NCI-H2081 treated with DMSO at 0.1 percent for 48 hours (cell line): ENCODE measurements around the gene FAM83F.
"Not testable (repeated sequence)": the region's sequence is repeated elsewhere in the genome, so short reads cannot be mapped to it uniquely, and the experiment has no call there.

ENCODE experiments used
- DNase-seq: peaks from one replicate; lab custom pipeline; 2025; lab: John Stamatoyannopoulos, UW

The FAM83F gene

DNA sequence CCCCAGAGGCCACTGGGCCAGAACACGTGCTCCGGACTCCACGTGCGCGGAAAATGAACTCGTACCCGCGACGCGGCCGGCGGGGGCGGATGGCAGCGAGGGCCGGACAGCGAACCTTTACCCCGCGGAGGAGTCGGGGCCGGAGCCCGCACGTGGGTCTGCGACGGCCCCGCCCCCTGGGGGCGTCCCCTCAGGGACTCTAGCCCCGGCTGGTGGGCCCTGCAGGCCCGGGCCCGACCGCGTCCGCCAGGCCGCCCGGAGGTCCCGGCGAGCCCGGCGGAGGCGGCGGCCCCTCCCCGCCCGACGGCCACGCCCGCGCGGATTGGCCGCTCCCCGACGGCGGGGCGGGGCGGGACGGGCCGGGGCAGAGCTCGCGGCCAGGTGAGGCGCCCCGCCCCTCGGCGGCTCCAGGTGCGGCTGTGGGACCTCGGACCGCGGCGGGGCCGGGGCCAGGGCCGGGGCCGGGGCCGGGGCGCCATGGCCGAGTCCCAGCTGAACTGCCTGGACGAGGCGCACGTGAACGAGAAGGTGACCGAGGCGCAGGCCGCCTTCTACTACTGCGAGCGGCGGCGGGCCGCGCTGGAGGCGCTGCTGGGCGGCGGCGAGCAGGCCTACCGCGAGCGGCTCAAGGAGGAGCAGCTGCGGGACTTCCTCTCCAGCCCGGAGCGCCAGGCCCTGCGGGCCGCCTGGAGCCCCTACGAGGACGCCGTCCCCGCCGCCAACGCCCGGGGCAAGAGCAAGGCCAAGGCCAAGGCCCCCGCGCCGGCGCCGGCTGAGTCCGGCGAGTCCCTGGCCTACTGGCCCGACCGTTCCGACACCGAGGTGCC, at the start of gene FAM83F:
Gene FAM83F (plus strand): TSS at position 389 of the 827 bp plus-strand sequence. CDS start 89 bp downstream, at position 478.
- no peak for DNase-seq

DNA sequence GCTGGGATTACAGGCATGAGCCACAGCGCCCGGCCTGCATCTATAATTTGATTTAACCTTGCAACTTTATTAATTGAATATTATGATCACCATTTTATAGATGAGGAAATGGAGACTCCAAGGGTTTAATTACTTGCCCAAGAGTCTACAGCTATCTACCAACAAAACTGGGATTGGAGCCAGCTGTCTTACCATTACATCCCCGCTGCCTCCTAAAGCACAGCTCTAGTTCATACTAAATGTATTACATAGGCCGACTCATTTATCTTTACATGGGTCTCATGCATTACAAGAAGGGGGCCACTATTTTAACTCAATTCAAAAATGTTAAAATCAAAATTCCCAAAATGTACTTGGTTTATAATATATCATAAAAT, 48.6 kb upstream of the FAM83F start:
- DNase-seq, result no peak

DNA sequence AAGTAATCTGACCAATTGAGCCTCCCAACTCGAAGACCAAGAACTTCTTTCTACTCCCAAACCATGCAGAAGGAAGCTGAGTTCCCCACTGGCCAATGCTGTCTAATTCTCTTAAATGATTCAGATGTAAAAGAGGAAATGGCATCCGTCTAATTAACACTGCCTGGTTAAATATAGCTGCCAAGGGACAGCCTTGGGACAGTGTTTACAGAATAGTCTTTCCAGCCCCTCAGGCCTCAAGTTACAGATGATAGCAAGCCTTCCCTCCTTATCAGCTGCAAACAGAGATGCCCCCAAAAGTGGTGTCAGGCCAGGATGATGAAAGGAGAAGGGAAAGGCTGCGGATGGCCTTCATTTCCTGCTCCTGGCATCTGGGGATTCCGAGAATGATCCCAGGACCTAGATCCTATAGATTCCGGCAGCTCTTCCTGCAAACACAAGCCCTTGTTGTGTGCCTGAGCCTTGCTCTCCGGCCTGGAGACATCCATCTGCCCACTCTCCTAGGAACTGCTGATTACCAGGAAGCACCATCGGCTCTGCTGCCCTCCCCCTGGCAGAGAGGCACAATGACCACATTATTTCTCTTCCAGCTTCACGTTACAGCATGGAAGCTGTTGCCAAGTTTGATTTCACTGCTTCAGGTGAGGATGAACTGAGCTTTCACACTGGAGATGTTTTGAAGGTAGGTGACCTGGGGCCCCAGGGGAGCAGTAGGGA, 48.1 kb upstream of the FAM83F start:
- no peak for DNase-seq

DNA sequence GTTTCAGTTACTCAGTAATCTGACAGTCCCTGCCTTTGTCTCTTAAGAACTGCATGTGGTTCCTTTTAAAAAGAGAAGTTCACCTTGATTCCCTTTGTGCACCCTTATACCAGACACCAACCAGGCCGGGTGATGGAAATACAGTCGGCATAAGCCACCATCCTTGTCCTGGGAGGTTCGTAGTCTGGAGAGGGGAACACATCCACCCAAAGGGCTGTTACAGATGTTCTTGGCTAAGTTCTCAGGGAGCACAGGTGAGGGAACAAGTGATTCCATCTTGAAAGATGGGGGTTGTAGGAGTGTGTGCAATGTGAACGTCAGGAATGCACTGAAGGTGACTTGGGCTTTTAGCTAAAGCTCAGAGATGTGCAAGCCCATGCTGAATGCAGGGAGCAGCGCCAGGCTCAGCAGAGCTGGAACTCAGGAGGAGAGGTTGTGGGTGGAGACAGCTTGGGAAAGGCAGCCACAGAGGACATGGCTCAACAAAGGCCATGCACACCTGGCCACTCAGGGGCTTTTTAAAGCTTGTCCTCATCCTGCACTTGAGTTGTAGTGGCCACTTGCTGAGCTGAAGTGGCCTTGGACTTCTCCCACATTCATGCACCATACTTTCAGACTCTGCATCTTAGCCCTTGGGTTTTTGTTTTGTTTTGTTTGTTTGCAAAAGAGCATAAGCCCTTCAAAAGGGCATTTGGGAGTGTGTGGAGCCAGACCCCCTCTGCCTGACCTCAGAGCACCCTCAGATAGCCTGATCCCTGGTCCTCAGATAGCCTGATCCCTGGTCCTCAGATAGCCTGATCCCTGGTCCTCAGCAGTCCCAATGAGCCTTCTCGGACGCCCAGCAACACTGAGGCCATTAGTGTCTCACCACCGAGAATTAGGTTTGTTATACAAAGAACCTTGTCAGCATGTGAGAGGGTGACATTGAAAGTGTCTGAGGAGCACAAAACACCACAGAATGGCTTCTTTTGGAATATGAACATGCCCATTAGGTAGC, 47.2 kb upstream of the FAM83F start:
- DNase-seq, result no peak

DNA sequence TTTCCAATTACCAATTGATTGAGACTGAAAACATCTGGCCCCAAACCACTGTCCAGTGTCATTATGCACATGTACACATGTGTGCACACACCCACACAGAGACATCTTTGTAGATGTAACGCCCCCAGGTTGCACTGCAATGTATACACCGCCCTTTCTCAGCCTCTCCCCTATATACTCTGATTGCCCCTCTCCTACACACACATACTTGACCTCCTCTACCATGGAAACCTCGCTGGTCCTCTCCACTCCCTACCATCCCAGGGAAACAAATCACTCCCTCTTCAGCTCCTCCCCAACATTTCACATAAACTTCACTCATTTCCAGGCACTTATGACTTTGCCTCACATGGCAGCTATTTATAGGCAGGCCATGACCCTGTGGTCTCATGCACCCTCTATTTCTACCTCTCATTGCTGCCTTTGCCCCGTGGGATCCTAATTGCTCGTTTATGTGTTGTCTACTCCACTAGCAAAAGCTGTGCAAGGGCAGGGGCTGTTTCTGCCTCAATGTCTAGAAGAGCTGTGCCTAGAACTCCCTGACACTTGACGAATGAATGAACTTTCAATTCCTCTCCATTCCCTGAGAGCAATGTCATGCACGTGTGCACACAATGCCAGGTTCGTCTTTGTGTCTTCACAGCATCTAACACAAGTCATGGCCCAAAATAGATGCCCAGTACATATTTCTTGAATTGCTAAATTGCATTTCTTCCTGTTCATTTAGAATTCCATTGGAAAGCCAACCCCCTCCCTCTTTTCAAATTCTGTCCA, 44.6 kb upstream of the FAM83F start:
- DNase-seq, result no peak

DNA sequence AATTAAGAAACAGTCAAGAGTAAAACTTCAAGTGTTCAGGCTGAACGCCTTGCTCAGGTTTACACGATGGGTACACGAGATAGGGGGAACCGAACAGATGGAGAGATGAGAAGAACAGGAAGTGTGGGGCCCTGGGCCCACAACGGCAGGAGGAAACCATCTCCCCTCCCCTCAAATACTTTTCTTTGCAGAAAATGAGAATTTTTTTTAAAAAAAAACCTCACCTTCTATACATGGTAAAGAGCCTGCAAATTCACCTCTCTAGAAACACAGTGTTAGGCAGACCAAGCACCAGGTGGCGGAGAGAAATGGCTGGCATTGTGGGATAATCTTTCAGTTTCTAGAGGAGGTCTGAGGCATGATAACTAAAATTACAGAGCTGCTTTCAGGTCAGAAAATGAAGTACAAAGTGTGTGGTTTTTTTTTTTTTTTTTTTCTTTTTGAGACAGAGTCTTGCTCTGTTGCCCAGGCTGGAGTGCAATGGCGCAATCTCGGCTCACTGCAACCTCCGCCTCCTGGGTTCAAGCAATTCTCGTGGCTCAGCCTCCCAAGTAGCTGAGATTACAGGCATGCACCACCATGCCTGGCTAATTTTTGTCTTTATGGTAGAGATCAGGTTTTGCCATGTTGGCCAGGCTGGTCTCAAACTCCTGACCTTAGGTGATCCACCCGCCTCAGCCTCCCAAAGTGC, 43.0 kb upstream of the FAM83F start:
- DNase-seq, result not testable (repeated sequence)

DNA sequence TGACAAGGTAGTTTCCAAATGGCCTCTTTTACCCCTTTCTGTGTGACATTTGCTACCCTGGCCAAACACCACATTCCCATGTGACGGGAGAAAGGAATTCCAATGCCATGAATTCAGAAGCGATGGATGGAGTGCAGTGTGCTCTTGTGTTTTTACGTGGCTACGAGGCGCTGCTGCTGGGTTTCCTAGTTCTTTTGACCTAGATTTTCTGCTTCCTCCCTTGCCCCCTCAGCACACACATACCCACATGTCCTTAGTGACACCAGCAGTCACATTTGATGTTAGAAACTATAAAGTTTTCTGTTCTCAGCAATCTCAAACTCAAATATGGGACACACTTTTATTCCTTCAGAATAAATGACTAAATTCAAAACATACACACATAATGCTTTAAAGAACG, 42.4 kb upstream of the FAM83F start:
- DNase-seq, result no peak

DNA sequence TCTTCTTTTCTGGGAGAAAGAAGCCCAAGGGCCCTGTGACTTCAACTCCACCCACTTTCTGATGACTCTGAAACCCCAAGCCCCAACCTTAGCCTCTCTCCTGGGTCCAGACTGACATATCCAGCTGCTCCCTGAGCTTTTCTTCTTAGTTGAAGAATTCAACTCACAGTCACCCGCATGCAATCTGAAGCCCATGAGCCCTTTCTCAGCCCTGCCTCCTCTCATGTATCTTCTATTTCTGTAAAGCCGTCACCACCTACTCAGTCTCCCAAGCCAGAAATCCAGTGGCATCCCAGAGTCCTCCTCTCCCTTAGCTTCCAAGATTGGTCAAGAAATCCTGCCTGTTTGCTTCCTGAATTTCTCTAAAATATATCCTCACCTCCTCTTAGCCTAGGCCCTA, 41.7 kb upstream of the FAM83F start:
- no peak for DNase-seq

DNA sequence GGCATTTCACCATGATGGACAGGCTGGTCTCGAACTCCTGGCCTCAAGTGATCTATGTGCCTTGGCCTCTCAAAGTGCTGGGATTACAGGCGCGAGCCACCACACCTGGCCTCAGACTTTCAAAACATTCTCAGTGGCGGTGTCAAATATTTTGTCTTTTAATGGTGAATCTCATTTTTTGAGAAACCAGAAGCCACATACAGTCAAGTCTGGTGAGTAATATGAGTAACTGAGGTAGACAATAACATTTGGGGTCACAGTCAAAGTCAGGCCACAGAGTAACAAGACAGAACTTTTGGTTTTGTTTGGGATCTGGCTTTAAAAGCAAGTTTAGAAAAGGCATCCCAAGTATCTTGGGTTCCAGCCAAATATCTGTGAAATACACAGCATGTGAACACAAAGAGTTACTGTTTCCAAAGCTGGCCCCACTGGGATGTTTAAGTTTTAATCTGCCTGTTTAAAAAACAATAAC, 40.1 kb upstream of the FAM83F start:
- no peak for DNase-seq

DNA sequence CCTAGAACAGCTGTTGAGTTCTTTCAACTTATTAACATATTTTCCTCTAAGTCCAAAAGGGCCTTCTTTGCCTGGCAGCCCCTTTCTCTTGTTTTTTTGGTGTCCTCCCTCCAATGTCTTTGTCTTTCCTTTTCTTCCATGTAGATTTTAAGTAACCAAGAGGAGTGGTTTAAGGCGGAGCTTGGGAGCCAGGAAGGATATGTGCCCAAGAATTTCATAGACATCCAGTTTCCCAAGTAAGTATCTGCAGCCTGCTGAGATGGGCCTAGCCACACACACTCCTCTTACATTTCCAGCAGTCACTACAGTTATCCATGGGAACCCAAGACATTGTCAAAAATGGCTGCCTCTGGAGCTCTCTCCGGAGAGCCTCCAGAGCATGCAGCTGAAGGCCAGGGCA, 39.1 kb upstream of the FAM83F start:
- no peak for DNase-seq

DNA sequence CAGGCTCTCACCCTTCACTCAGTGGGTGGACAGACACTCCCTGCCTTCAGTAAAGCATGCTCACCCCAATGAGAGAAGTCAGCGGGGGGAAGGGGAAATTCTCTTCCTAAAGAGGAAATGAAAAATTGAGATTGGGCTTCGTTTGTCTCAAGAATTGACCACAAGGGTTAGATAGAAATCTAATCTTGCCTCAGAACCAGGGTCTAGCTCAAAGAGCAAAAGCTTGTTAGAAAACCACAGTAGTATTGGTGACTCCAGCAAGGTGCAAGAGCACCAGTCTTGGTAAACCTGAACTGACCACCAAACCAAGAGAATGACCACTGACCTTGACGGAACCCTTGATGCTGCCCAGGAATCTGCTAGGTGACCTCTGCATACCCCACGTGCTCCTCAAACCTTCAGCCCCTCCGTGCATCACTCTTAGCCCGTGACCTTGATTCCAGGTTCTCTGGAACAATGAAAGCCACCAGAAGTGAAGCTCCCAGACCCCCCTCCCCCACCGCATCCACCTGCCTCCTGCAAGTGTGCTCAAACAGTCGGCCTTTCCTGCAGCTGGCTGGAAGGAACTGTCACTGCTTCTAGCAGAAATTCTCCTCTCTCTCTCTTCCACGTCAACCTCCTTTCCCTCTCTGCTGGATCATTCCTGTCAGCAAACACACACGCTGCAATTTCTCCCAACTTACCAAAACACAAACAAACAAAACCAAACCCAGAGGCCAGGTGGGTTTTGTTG, 37.7 kb upstream of the FAM83F start:
- DNase-seq, result no peak

DNA sequence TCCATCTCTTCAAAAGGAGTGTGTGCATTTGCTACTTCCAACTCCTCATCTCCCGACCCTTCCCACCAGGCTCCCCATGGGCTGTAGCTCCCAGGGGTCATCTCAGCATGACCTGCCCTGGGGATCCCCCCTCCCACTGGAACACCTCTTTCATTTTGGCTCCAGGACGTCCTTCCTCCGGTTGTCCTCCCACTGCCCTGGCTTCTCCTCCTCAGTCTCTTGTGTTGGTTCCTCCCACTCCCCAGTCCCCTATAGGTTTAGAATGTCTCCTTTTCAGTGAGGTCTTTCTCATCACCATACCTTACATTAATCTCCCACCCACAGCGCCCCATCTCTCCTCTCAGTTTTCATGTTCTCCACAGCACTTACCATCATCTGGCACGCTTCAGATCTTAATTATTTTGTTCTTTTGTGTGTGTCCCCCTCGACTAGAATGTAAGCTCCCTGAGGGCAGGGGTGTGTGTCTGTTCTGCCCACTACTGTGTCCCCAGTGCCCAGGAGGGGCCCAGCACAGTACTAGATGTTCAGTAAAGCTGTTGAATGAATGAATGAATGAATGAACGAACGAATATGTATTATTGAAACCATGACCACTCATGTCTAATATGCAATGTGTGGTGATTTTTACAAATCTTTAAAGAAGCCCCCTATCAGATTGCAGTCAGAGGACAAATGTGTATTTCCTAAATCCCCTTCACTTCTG, 36.6 kb upstream of the FAM83F start:
- DNase-seq, result no peak

DNA sequence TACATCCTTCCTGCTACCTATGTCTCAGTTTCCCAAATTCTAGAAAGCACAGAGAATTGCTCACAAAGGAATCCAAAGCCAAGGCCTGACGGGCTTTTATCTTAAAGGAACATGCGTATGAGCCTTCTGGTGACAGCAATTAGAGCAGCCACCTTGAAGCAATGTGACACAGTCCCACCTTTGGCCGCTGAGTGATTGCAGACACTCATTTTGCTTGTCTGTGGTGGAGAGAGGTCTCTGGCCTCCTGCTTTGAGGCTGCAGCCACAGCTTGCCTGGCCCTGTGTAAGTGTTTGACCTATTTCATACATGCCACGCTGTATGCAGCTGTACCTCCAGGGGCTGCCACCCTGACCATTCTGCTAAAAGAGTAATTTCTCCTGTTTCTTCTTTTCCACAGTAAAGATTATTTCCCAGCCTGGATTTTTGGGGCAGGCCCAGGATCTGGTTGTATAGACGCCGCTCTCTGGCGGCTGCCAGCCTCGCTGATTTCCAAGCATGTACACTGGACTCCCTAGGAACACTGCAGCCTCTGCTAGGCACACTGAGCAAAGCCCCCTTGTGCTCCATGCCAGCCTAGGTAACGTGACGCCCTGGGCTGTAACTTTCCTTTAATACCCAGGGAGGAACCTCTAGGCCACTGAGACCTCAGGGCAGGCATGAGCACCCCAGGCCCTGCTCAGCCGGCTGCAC, 35.7 kb upstream of the FAM83F start:
- no peak for DNase-seq

DNA sequence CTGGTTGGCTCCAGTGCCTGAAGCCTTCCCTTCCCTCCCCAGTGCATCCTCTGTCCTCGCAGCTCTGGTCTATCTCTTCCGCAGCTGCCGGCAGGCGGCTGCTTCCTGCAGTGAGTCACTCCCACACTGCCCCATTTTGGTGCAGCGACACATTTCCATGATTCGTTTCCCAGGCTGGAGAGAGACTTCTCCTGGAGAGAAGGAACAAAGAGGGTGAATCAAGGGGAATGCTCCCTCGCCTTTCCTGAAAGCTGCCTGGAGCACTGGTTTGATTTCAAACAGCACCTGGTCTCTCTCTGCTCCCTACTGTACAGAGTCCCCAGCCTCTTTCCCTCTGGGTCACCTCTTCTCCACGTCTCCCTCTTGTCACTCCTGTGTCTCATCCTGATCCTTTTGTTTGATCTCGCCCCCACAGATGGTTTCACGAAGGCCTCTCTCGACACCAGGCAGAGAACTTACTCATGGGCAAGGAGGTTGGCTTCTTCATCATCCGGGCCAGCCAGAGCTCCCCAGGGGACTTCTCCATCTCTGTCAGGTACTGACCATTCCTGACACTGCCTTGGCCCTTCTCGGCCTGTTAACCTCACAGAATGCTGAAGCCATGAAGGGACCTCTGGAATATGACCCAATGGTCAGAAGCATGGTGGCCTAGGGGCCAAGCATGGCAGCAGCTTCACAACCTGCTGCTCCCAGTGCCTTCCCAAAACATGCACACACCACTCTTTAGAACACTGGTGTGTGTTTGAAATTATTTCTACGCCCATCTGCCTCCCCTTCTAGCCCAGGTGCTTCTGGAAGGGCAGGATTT, 34.9 kb upstream of the FAM83F start, which contains the start of gene TMA7B:
Gene TMA7B (plus strand): TSS at position 758 of the 808 bp plus-strand sequence. CDS start 3,978 bp downstream, outside the sequence.
- DNase-seq, result no peak

DNA sequence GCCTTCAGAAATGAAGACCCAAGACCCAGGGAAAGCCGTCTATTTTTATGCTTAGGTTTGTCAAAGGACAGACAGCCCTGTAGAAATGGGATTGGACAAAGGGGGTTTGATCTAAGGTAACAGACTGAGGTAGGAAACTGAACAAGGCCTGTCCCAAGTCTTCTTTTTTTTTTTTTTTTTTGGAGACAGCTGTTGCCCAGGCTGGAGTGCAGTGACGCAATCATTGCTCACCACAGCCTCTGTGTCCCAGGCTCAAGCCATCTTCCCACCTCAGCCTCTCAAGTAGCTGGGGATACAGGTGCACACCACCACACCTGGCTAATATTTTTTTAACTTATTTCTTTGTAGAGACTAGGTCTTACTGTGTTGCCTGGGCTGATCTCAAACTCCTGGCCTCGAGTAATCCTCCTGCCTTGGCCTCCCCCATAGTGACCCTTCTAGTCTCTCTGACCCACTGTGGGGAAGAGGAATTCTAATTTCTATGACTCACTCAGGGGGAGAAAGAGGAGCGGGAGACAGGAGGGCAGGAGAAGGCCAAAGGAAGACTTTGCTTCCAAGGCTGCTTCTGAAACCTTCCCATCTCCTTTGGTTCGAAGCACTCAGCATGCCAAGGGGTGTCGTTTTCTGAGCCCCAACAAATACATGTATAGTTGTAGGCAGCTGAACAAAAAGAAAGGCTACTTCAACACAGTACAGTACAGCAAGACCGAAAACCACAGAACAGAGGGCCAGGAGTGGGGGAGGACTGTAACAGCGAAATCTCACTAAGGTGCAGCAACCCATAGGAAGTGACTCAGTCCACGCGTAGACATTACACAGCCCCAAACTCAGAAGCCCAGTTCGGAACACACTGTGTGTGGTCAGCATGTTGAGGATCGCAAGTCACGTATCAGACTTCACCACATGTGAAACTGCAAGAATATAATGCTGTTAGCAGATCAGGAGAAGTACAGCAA, 33.7 kb upstream of the FAM83F start:
- DNase-seq, result no peak

DNA sequence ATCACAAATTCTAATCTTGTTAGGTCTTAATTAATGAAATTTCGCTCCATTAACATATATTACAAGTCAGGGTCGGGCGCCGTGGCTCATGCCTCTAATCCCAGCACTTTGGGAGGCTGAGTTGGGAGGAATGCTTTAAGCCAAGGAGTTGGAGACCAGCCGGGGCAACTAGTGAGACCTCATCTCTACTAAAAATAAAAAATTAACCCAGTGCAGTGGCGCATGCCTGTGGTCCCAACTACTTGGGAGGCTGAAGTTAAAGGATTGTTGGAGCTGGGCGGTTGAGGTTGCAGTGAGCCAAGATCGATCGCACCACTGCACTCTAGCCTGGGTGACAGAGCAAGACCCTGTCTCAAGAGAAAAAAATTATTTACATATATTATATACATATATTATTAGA, 32.7 kb upstream of the FAM83F start:
- DNase-seq, result no peak

DNA sequence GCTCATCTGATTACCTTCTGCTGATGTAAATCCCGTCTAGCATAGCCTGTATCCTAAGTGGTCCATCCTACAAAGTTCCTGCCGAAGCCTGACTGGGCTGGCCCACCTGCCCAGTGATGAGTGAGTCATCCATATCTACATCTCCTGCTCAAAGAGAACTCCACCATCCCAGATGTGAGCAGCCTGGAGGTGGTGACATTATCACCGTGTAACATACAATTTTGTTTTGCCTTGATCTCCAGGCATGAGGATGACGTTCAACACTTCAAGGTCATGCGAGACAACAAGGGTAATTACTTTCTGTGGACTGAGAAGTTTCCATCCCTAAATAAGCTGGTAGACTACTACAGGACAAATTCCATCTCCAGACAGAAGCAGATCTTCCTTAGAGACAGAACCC, 29.0 kb upstream of the FAM83F start:
- DNase-seq, result no peak
